Activated CD4-positive, alpha-beta T cell treated with anti-CD3 and anti-CD28 coated beads, Interleukin-2, amount 10 ng/mL, durations not matched to agents 24 days and 14 days (primary cell): ENCODE data around the gene AGAP3. TPM values are rescaled to one million over a fixed set of nuclear protein-coding genes. Genes with fewer than 3 reads are reported as not detected.

Experiments
- DNase-seq: peaks from one replicate; pipeline ENCODE4 v3.0.0; 2022
- H3K27ac Mint-ChIP-seq: one replicate; pipeline ENCODE4 v1.8.0; 2022; ENCODE audit warnings: mild to moderate bottlenecking, mixed read lengths
- H3K27me3 Mint-ChIP-seq: one replicate; pipeline ENCODE4 v1.8.0; 2022; ENCODE audit warnings: mixed read lengths
- H3K36me3 Mint-ChIP-seq: one replicate; pipeline ENCODE4 v1.8.0; 2022; ENCODE audit warnings: low read depth, mild to moderate bottlenecking, mixed read lengths
- H3K4me1 Mint-ChIP-seq: one replicate; pipeline ENCODE4 v1.8.0; 2021; ENCODE audit warnings: mixed read lengths
- H3K4me3 Mint-ChIP-seq: one replicate; pipeline ENCODE4 v1.8.0; 2022; ENCODE audit warnings: mild to moderate bottlenecking, moderate library complexity, mixed read lengths
- H3K9me3 Mint-ChIP-seq: one replicate; pipeline ENCODE4 v1.8.0; 2021; ENCODE audit warnings: mixed read lengths
- intact Hi-C: fragments of 100-400 bp; cut with micrococcal nuclease; formaldehyde crosslinking; loops from one replicate; pipeline ENCODE4 v1.15.1; 2023
- total RNA-seq: library from RNA; stranded (reverse); gene quantifications from 2 replicates; pipeline ENCODE4 v1.2.3, GENCODE V29; 2022

The AGAP3 gene
- total RNA-seq, 1 donor from 2014 or later: 54.3 TPM

GRCh38 chr7:151118108-151119054 lies 32.1 kb downstream of the AGAP3 start:
- Mint-ChIP-seq H3K4me1 (no peaks in the 10 kb centered on the region), H3K36me3 (peaks cover 15% of the 10 kb centered on the region), H3K27me3 (peaks cover 12% of the 10 kb centered on the region), H3K9me3 (no peaks in the 10 kb centered on the region), H3K4me3 (no peak overlapping the region), H3K27ac (no peak overlapping the region)
- intact Hi-C loops: loop anchor here (10.0 kb wide), 1 partner anchor 144 kb away; the partner anchor contains the start of gene KCNH2
- no peak for DNase-seq

- no peak for DNase-seq
- intact Hi-C loops: loop anchor here (10.0 kb wide), 1 partner anchor 144 kb away; the partner anchor contains the start of gene KCNH2
- Mint-ChIP-seq H3K9me3 (no peaks in the 10 kb centered on the region), H3K27ac (no peak overlapping the region), H3K27me3 (peaks cover 6% of the 10 kb centered on the region), H3K36me3 (peaks cover 16% of the 10 kb centered on the region), H3K4me1 (no peaks in the 10 kb centered on the region), H3K4me3 (no peak overlapping the region)
Measured at GRCh38 chr7:151119055-151119415, 32.8 kb downstream of the AGAP3 start.

GRCh38 chr7:151119902-151120301 lies 33.6 kb downstream of the AGAP3 start:
- H3K4me1 Mint-ChIP-seq: no peaks in the 10 kb centered on the region

GRCh38 chr7:151120896-151121295 lies 34.6 kb downstream of the AGAP3 start:
- no peaks in the 10 kb centered on the region for H3K9me3 Mint-ChIP-seq
- H3K27me3 Mint-ChIP-seq: peaks cover 1% of the 10 kb centered on the region
- intact Hi-C loops: loop anchor here (10.0 kb wide), 1 partner anchor 124 kb away; the partner anchor contains the start of gene SMARCD3

More at GRCh38 chr7:151119902-151120301, 33.6 kb downstream of the AGAP3 start:
- Mint-ChIP-seq H3K4me3 (no peak overlapping the region), H3K27ac (no peak overlapping the region), H3K27me3 (peaks cover 4% of the 10 kb centered on the region), H3K9me3 (no peaks in the 10 kb centered on the region), H3K36me3 (peaks cover 16% of the 10 kb centered on the region)
- intact Hi-C loops: loop anchor here (10.0 kb wide), 2 partner anchors 125 to 145 kb away; partner anchors contain the start of genes KCNH2 and SMARCD3
- DNase-seq: no peak

GRCh38 chr7:151121380-151122170 lies 35.3 kb downstream of the AGAP3 start:
- intact Hi-C loops: loop anchor here (10.0 kb wide), 1 partner anchor 123 kb away; the partner anchor contains the start of gene SMARCD3

More at GRCh38 chr7:151120896-151121295, 34.6 kb downstream of the AGAP3 start:
- Mint-ChIP-seq H3K36me3 (peaks cover 16% of the 10 kb centered on the region), H3K27ac (no peak overlapping the region), H3K4me3 (no peak overlapping the region), H3K4me1 (no peaks in the 10 kb centered on the region)
- DNase-seq: no peak

GRCh38 chr7:151122276-151122675 lies 36.0 kb downstream of the AGAP3 start:
- Mint-ChIP-seq H3K4me1 (no peaks in the 10 kb centered on the region), H3K27ac (no peak overlapping the region), H3K27me3 (no peaks in the 10 kb centered on the region), H3K9me3 (no peaks in the 10 kb centered on the region), H3K36me3 (peaks cover 16% of the 10 kb centered on the region), H3K4me3 (no peak overlapping the region)
- intact Hi-C loops: loop anchor here (10.0 kb wide), 1 partner anchor 123 kb away; the partner anchor contains the start of gene SMARCD3
- DNase-seq: no peak

More at GRCh38 chr7:151121380-151122170, 35.3 kb downstream of the AGAP3 start:
- H3K36me3 Mint-ChIP-seq: peaks cover 16% of the 10 kb centered on the region
- no peaks in the 10 kb centered on the region for H3K4me1 Mint-ChIP-seq
- H3K27me3 Mint-ChIP-seq: no peaks in the 10 kb centered on the region
- no peak for DNase-seq
- H3K4me3 Mint-ChIP-seq: no peak overlapping the region
- no peaks in the 10 kb centered on the region for H3K9me3 Mint-ChIP-seq
- H3K27ac Mint-ChIP-seq: no peak overlapping the region

GRCh38 chr7:151122796-151123157 lies 36.5 kb downstream of the AGAP3 start:
- H3K9me3 Mint-ChIP-seq: no peaks in the 10 kb centered on the region
- no peak overlapping the region for H3K4me3 Mint-ChIP-seq
- H3K27me3 Mint-ChIP-seq: no peaks in the 10 kb centered on the region
- H3K27ac Mint-ChIP-seq: no peak overlapping the region
- no peak for DNase-seq
- intact Hi-C loops: loop anchor here (10.0 kb wide), 1 partner anchor 122 kb away; the partner anchor contains the start of gene SMARCD3
- H3K36me3 Mint-ChIP-seq: peaks cover 16% of the 10 kb centered on the region
- H3K4me1 Mint-ChIP-seq: no peaks in the 10 kb centered on the region

GRCh38 chr7:151123158-151123821 lies 37.0 kb downstream of the AGAP3 start:
- H3K9me3 Mint-ChIP-seq: no peaks in the 10 kb centered on the region
- H3K4me3 Mint-ChIP-seq: no peak overlapping the region
- H3K27me3 Mint-ChIP-seq: no peaks in the 10 kb centered on the region
- intact Hi-C loops: loop anchor here (10.0 kb wide), 1 partner anchor 122 kb away; the partner anchor contains the start of gene SMARCD3
- H3K4me1 Mint-ChIP-seq: no peaks in the 10 kb centered on the region
- no peak for DNase-seq
- H3K27ac Mint-ChIP-seq: no peak overlapping the region
- H3K36me3 Mint-ChIP-seq: peaks cover 16% of the 10 kb centered on the region

- no peaks in the 10 kb centered on the region for H3K9me3 Mint-ChIP-seq
- H3K4me3 Mint-ChIP-seq: no peak overlapping the region
- no peak overlapping the region for H3K27ac Mint-ChIP-seq
- intact Hi-C loops: loop anchor here (1.0 to 10.0 kb wide), 3 partner anchors 48 to 179 kb away; partner anchors contain the start of gene SMARCD3
- H3K36me3 Mint-ChIP-seq: peaks cover 16% of the 10 kb centered on the region
- no peaks in the 10 kb centered on the region for H3K27me3 Mint-ChIP-seq
- H3K4me1 Mint-ChIP-seq: no peaks in the 10 kb centered on the region
- DNase-seq: peak; percentile 95
Measured at GRCh38 chr7:151123822-151124464, 37.7 kb downstream of the AGAP3 start.

- intact Hi-C loops: loop anchor here (1.0 to 10.0 kb wide), 3 partner anchors 48 to 179 kb away; partner anchors contain the start of gene SMARCD3
- no peak overlapping the region for H3K27ac Mint-ChIP-seq
- DNase-seq: no peak
- no peaks in the 10 kb centered on the region for H3K9me3 Mint-ChIP-seq
- no peaks in the 10 kb centered on the region for H3K4me1 Mint-ChIP-seq
- H3K27me3 Mint-ChIP-seq: no peaks in the 10 kb centered on the region
- no peak overlapping the region for H3K4me3 Mint-ChIP-seq
- peaks cover 14% of the 10 kb centered on the region for H3K36me3 Mint-ChIP-seq
Measured at GRCh38 chr7:151124481-151124880, 38.2 kb downstream of the AGAP3 start.

- Mint-ChIP-seq H3K27ac (no peak overlapping the region), H3K27me3 (no peaks in the 10 kb centered on the region)
Measured at GRCh38 chr7:151124899-151125399, 38.7 kb downstream of the AGAP3 start.

GRCh38 chr7:151125470-151125845 lies 39.2 kb downstream of the AGAP3 start:
- intact Hi-C loops: loop anchor here (10.0 kb wide), 1 partner anchor 119 kb away; the partner anchor contains the start of gene SMARCD3
- H3K9me3 Mint-ChIP-seq: no peaks in the 10 kb centered on the region
- no peak for DNase-seq
- H3K27me3 Mint-ChIP-seq: no peaks in the 10 kb centered on the region
- no peaks in the 10 kb centered on the region for H3K4me1 Mint-ChIP-seq
- H3K4me3 Mint-ChIP-seq: no peak overlapping the region
- no peak overlapping the region for H3K27ac Mint-ChIP-seq
- peaks cover 11% of the 10 kb centered on the region for H3K36me3 Mint-ChIP-seq

More at GRCh38 chr7:151124899-151125399, 38.7 kb downstream of the AGAP3 start:
- Mint-ChIP-seq H3K4me1 (no peaks in the 10 kb centered on the region), H3K36me3 (peaks cover 12% of the 10 kb centered on the region), H3K9me3 (no peaks in the 10 kb centered on the region), H3K4me3 (no peak overlapping the region)
- intact Hi-C loops: loop anchor here (1.0 to 10.0 kb wide), 3 partner anchors 47 to 178 kb away; partner anchors contain the start of gene SMARCD3
- no peak for DNase-seq
